ENCODE measurements around the gene PTPN4.

GRCh38 chr2:119769645-119770044 is 9.9 kb downstream of the PTPN4 start:
- TF ChIP-seq CTCF (IDR thresholded peaks at IDR 0.05), result no peak
- TF ChIP-seq EP300 (IDR thresholded peaks at IDR 0.05), result no peak
- TF ChIP-seq POLR2A (IDR thresholded peaks at IDR 0.05), result no peak

All from tibial nerve (tissue), 4 donors.